Right lobe of liver (tissue), 6 donors: ENCODE data around the gene HTR7. TPM values are rescaled to one million over a fixed set of nuclear protein-coding genes. Genes with fewer than 3 reads are reported as not detected.

Experiments used
- ATAC-seq, 4 donors: fragments of 200-7000 bp; cut with Tn5 transposase; one replicate each; pipeline ENCODE4 v1.9.1; 2020; ENCODE audit warnings: mild to moderate bottlenecking in 4 of 4, moderate library complexity in 4 of 4
- DNase-seq, 3 donors: peaks; one replicate each; pipeline ENCODE4 v3.0.0-alpha.2; 2020
- H3K27ac ChIP-seq, 3 donors: fragments of 200-600 bp; one replicate each; pipeline ENCODE4 v1.8.0; 2022
- H3K27me3 ChIP-seq, 2 donors: fragments of 200-600 bp; one replicate each; pipeline ENCODE4 v1.8.0; 2022
- H3K36me3 ChIP-seq, 4 donors: fragments of 200-600 bp; sonication (generic) in 1 of 4; one replicate each; pipeline versions ENCODE4 v1.5.1 to v1.8.0; 2017 to 2022; ENCODE audit warnings: control low read depth in 1 of 4
- H3K4me1 ChIP-seq, 4 donors: fragments of 200-600 bp; sonication (generic) in 1 of 4; one replicate each; pipeline versions ENCODE4 v1.5.1 to v1.8.0; 2017 to 2022; ENCODE audit warnings: control low read depth in 1 of 4
- H3K4me3 ChIP-seq, 3 donors: fragments of 200-600 bp; one replicate each; pipeline ENCODE4 v1.8.0; 2022
- H3K9me3 ChIP-seq, 4 donors: fragments of 200-600 bp; sonication (generic) in 1 of 4; one replicate each; pipeline versions ENCODE4 v1.5.1 to v1.8.0; 2017 to 2022; ENCODE audit warnings: control low read depth in 1 of 4
- POLR2A ChIP-seq: fragments of 450-650 bp; IDR thresholded peaks from one replicate; pipeline ENCODE4 v1.6.1; 2017; ENCODE audit warnings: antibody characterized with exemption, mild to moderate bottlenecking
- WGBS: methylation state at CpG from one replicate; pipeline ENCODE4 v1.1.6; 2018; ENCODE audit warnings: low coverage, low lambda C conversion rate; ENCODE audit not compliant: insufficient coverage; ENCODE audit errors: missing lambda C conversion rate; 5-methylcytosine and 5-hydroxymethylcytosine counted together
- intact Hi-C, 2 donors: fragments of 100-400 bp; cut with DNase I; formaldehyde crosslinking; loops; one replicate each; pipeline versions ENCODE4 v1.11.2 to v1.14.1; 2022
- total RNA-seq, 6 experiments: library from RNA; depleted of rRNA in 2 of 6; stranded (reverse); fragments of >200 nt in 2 of 6; fragmentation: NEBNext Ultra II Directional in 3 of 6; extraction: Animal tissue kit (Norgen Biotek cat#: 25700) in 3 of 6; gene quantifications; one replicate each; pipeline versions ENCODE4 v1.1.0 to v1.2.4, GENCODE V29; 2016 to 2023
- TF ChIP-seq, protein P1 (sequence below), 4 donors: fragments of 200-600 bp in 3 of 4; fragments of 450-650 bp in 1 of 4; IDR thresholded peaks; one replicate each; pipeline versions ENCODE4 v1.5.1 to v1.8.0; 2016 to 2022; ENCODE audit warnings: antibody characterized with exemption in 4 of 4, mild to moderate bottlenecking in 2 of 4
- donor health status: DM: no; HTN: yes; CAD: no.
- donor health status: DM: no; HTN: no; CAD: no.
- donor health status: DM: no; HTN: no; CAD: no.
- donor health status: DM: no; HTN: yes; CAD: no.
- donor health status: DM: no; HTN: yes; CAD: no.

The HTR7 gene
- total RNA-seq, 6 experiments from 2014 or later: 0.07 to 0.43 (median 0.19) TPM; not detected in 1

DNA sequence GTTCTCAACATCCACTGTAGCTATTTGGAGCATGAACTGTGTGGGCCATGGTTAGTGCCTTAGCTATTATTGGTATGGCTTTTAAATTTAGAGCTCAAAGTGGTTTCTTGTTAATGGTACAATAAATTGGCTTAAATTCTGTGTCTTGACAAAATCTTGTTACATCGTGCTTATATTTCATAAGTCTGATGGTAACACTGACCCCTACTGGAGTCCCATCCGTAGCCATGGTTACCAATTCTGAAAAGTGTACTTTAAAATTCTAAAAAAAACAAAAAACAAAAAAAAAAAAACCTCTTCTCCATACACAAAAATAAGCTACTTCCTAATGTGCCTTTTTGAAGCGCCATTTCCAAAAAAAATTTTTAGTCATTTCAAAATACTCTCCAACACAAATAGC, 7.6 kb upstream of the HTR7 start:
- Histone ChIP-seq H3K27me3 (peaks cover 0 to 4% of the 10 kb centered on the region in 2 donors), H3K4me3 (no peak overlapping the region), H3K9me3 (peaks cover 0 to 1% (median 0%) of the 10 kb centered on the region in 4 donors), H3K27ac (no peak overlapping the region), H3K4me1 (no peaks in the 10 kb centered on the region), H3K36me3 (no peaks in the 10 kb centered on the region)
- DNase-seq (no peak), ATAC-seq (no peak)
- intact Hi-C loops: loop anchor here in 1 of 2 donors (10.0 kb wide), 1 partner anchor 121 kb away; no protein-coding TSS in a partner anchor
- 27% methylated on average over 3 of the region's 3 CpGs for WGBS
- no peak for TF ChIP-seq POLR2A
- TF ChIP-seq, protein P1, sequence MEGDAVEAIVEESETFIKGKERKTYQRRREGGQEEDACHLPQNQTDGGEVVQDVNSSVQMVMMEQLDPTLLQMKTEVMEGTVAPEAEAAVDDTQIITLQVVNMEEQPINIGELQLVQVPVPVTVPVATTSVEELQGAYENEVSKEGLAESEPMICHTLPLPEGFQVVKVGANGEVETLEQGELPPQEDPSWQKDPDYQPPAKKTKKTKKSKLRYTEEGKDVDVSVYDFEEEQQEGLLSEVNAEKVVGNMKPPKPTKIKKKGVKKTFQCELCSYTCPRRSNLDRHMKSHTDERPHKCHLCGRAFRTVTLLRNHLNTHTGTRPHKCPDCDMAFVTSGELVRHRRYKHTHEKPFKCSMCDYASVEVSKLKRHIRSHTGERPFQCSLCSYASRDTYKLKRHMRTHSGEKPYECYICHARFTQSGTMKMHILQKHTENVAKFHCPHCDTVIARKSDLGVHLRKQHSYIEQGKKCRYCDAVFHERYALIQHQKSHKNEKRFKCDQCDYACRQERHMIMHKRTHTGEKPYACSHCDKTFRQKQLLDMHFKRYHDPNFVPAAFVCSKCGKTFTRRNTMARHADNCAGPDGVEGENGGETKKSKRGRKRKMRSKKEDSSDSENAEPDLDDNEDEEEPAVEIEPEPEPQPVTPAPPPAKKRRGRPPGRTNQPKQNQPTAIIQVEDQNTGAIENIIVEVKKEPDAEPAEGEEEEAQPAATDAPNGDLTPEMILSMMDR (IDR thresholded peaks at IDR 0.05): peak in 3 of 4 donors; percentile 13 to 20 (median 15)

DNA sequence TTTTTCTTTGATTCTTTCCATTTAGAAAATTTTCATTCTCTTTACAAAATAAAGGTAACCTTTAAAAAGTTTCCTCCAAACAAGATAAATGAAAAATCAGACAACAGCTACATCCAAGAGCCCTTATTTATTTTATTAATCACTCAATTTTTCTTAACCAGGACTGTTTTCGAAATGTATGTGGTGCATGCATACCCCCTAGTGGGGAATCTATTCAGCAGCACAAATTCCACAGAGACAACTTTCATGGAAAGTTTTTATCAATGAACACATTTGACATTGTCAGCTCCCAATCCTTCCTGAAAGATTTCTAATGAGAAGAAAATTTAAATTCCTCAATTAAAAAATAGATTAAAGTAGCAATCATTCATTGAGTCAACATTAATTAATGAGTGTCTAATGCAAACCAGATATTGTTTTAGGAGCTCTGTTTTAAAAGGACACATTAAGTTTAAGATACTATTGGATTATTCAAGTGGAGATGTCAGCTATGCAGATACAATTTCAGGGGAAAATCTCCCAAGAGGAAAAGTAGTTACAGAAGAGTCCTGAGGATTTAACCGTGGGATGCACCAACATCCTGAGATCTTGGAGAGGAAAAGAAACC, 5.2 kb upstream of the HTR7 start:
- peak; percentile 38 to 68 (median 43) for ATAC-seq
- H3K27me3 ChIP-seq: no peaks in the 10 kb centered on the region
- no peaks in the 10 kb centered on the region for H3K36me3 ChIP-seq
- H3K4me1 ChIP-seq: no peaks in the 10 kb centered on the region
- DNase-seq: no peak
- H3K27ac ChIP-seq: no peak overlapping the region
- intact Hi-C loops: loop anchor here in 1 of 2 donors (10.0 kb wide), 1 partner anchor 118 kb away; no protein-coding TSS in a partner anchor
- no peaks in the 10 kb centered on the region for H3K9me3 ChIP-seq
- H3K4me3 ChIP-seq: no peak overlapping the region
- TF ChIP-seq POLR2A: no peak
- TF ChIP-seq, protein P1 (IDR thresholded peaks at IDR 0.05): peak; percentile 59 to 74 (median 70)
- 9% methylated on average over 2 of the region's 2 CpGs for WGBS

DNA sequence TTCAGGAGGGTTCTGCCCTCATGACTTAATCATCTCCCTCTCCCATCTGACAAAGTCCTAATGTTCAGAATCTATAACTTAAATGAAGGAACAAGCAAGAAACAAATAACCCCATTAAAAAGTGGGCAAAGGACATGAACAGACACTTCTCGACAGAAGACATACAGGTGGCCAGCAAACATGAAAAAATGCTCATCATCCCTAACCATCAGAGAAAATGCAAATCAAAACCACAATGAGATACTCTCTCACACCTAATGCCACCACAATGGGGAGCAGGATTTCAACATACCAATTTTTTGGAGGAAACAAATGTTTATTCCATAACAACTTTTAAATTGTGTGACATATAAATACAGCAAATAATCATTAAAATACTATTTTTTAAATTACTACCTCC, 3.0 kb upstream of the HTR7 start:
- intact Hi-C loops: loop anchor here in 1 of 2 donors (10.0 kb wide), 1 partner anchor 116 kb away; no protein-coding TSS in a partner anchor
- DNase-seq: no peak
- Histone ChIP-seq H3K36me3 (no peaks in the 10 kb centered on the region), H3K27ac (no peak overlapping the region), H3K4me3 (no peak overlapping the region), H3K27me3 (peaks cover 0 to 17% of the 10 kb centered on the region in 2 donors), H3K9me3 (no peaks in the 10 kb centered on the region), H3K4me1 (peaks cover 0 to 6% (median 0%) of the 10 kb centered on the region in 4 donors)
- TF ChIP-seq POLR2A: no peak
- TF ChIP-seq, protein P1 (IDR thresholded peaks at IDR 0.05): no peak
- ATAC-seq: no peak
- WGBS: 56% methylated on average over 1 of the region's 1 CpG

DNA sequence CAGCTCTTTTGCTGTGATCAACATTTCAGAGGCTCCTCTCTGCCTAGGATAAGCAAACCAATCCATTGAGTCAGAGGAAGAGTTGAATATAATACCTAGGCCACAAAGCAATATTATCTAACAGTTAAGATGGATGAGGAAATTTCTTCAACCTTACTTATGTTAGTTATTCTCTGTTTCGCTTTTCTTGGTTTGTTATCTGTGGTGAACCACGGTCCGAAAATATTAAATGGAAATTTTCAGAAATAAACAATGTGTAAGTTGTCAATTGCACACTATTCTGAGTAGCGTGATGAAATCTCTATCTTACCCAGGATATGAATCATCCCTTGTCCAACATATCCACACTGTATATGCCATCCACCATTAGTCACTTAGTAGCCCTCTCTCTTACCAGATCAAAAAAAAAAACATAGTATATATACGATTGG, 1.5 kb upstream of the HTR7 start:
- 61% methylated on average over 5 of the region's 5 CpGs for WGBS
- H3K27me3 ChIP-seq: peaks cover 0 to 29% of the 10 kb centered on the region in 2 donors
- no peak overlapping the region for H3K27ac ChIP-seq
- no peak overlapping the region for H3K4me3 ChIP-seq
- H3K36me3 ChIP-seq: no peaks in the 10 kb centered on the region
- no peaks in the 10 kb centered on the region for H3K9me3 ChIP-seq
- H3K4me1 ChIP-seq: peaks cover 0 to 6% (median 0%) of the 10 kb centered on the region in 4 donors
- intact Hi-C loops: no loop called here
- ATAC-seq (no peak), DNase-seq (no peak)
- no peak for TF ChIP-seq POLR2A
- TF ChIP-seq, protein P1 (IDR thresholded peaks at IDR 0.05): no peak
